GM12878 (cell line): ENCODE measurements around the gene TAAR8. TPM values are rescaled to one million over a fixed set of nuclear protein-coding genes. Genes with fewer than 3 reads are reported as not detected.

Source experiments
- ATAC-seq: fragments of 200-7000 bp; cut with Tn5 transposase; 3 replicates; pipeline ENCODE4 v1.9.1; 2020; ENCODE audit warnings: mild to moderate bottlenecking, moderate library complexity
- BruUV-seq: library from RNA; stranded (reverse); fragments of 400-500 nt; replicated peaks from 2 replicates; lab custom pipeline; 2021; lab: Mats Ljungman, UMichigan
- CTCF ChIA-PET: fragments of 300-600 bp; sonication (Branson Sonifier 250); formaldehyde crosslinking; extraction: SDS; loops from one replicate; lab custom pipeline; 2021; ENCODE audit warnings: inconsistent platforms; lab: Yijun Ruan, JAX
- POLR2A ChIA-PET: fragments of 350-600 bp; formaldehyde crosslinking; extraction: SDS; loops from one replicate; lab custom pipeline; 2021; ENCODE audit warnings: inconsistent platforms; lab: Charles Lee
- RAD21 ChIA-PET: fragments of 300-600 bp; sonication (Branson Sonifier 250); formaldehyde crosslinking; loops from one replicate; lab custom pipeline; 2023; ENCODE audit warnings: antibody characterized with exemption; ENCODE audit not compliant: unreplicated experiment; lab: Charles Lee
- SMC1A ChIA-PET: fragments of 300-600 bp; sonication (Branson Sonifier 250); formaldehyde crosslinking; loops from one replicate; lab custom pipeline; 2023; ENCODE audit not compliant: unreplicated experiment, uncharacterized antibody; lab: Charles Lee
- DNase-seq: peaks from one replicate; pipeline ENCODE4 v3.0.0-alpha.2; 2011; ENCODE audit warnings: low read depth, low spot score
- FAIRE-seq: peaks from 3 replicates; lab custom pipeline; 2011; peaks lifted over from hg19 to GRCh38; lab: Jason Lieb, UNC
- H2AFZ ChIP-seq: 2 replicates; pipeline ENCODE4 v1.6.0; 2011; ENCODE audit warnings: low read depth, low read length, control low read depth; ENCODE audit not compliant: control insufficient read depth
- H3K27ac ChIP-seq: 2 replicates; pipeline ENCODE4 v1.5.1; 2011; ENCODE audit warnings: control low read depth; ENCODE audit not compliant: control insufficient read depth, insufficient read depth
- H3K27me3 ChIP-seq, 2 experiments: replicated peaks in 1 of 2; 2 replicates each; pipeline versions ENCODE4 v1.6.0 to v1.6.1; 2011; ENCODE audit warnings: low read length in 1 of 2; ENCODE audit not compliant: control insufficient read depth in 2 of 2, insufficient read depth in 2 of 2
- H3K36me3 ChIP-seq, 2 experiments: 2 replicates each; pipeline ENCODE4 v1.5.1; 2011; ENCODE audit warnings: low read length in 1 of 2; ENCODE audit not compliant: control insufficient read depth in 2 of 2, insufficient read depth in 2 of 2
- H3K4me1 ChIP-seq: 2 replicates; pipeline ENCODE4 v1.6.1; 2011; ENCODE audit warnings: mild to moderate bottlenecking, low read length, moderate library complexity, mixed read lengths; ENCODE audit not compliant: control insufficient read depth, insufficient read depth
- H3K4me2 ChIP-seq: 2 replicates; pipeline ENCODE4 v1.6.0; 2011; ENCODE audit warnings: control low read depth; ENCODE audit not compliant: control insufficient read depth, insufficient read depth
- H3K4me3 ChIP-seq: fragments of 200-600 bp; sonication (generic); 2 replicates; pipeline ENCODE4 v1.5.1; 2016
- H3K79me2 ChIP-seq: 2 replicates; pipeline ENCODE4 v1.6.0; 2011; ENCODE audit warnings: low read length; ENCODE audit not compliant: control insufficient read depth, insufficient read depth
- H3K9ac ChIP-seq: 2 replicates; pipeline ENCODE4 v1.8.0; 2011; ENCODE audit warnings: low read length, control low read depth, mixed read lengths; ENCODE audit not compliant: control insufficient read depth, insufficient read depth
- H3K9me3 ChIP-seq: replicated peaks from 3 replicates; pipeline ENCODE4 v1.5.1; 2011; ENCODE audit warnings: mild to moderate bottlenecking, low read length; ENCODE audit not compliant: control insufficient read depth, insufficient read depth
- H4K20me1 ChIP-seq: 2 replicates; pipeline ENCODE4 v1.6.0; 2011; ENCODE audit not compliant: control insufficient read depth, insufficient read depth
- EP300 ChIP-seq, 2 experiments: fragments of 150-350 bp in 1 of 2; IDR thresholded peaks; 2 replicates each; pipeline ENCODE4 v1.6.1; 2011 to 2012; ENCODE audit warnings: low read depth in 2 of 2, low read length in 2 of 2, borderline replicate concordance in 1 of 2, improper control_type of control experiment in 1 of 2, inconsistent platforms in 1 of 2; ENCODE audit not compliant: control insufficient read depth in 1 of 2
- NR2C2 ChIP-seq: IDR thresholded peaks from 2 replicates; pipeline ENCODE4 v1.6.1; 2011; ENCODE audit warnings: borderline replicate concordance, low read depth; ENCODE audit not compliant: control insufficient read depth, insufficient read length
- PAX5 ChIP-seq: IDR thresholded peaks from 2 replicates; pipeline ENCODE4 v1.6.1; 2011; ENCODE audit warnings: low read depth, low read length, borderline replicate concordance
- PAX8 ChIP-seq: fragments of 450-650 bp; IDR thresholded peaks from 2 replicates; pipeline ENCODE4 v1.6.1; 2017; ENCODE audit warnings: mild to moderate bottlenecking, moderate library complexity
- POLR2AphosphoS2 ChIP-seq: IDR thresholded peaks from 2 replicates; pipeline ENCODE4 v1.6.1; 2011; ENCODE audit warnings: low read depth, mild to moderate bottlenecking, low read length, improper control_type of control experiment, moderate library complexity
- SPI1 ChIP-seq: IDR thresholded peaks from 2 replicates; pipeline ENCODE4 v1.6.1; 2011; ENCODE audit warnings: low read depth, mild to moderate bottlenecking, low read length, moderate library complexity, borderline replicate concordance; ENCODE audit not compliant: insufficient read depth
- ZNF24 ChIP-seq: fragments of 450-650 bp; IDR thresholded peaks from 2 replicates; pipeline ENCODE4 v1.6.1; 2017; ENCODE audit warnings: antibody characterized with exemption, mild to moderate bottlenecking
- ZNF622 ChIP-seq: fragments of 450-650 bp; IDR thresholded peaks from 2 replicates; pipeline ENCODE4 v1.6.1; 2017; ENCODE audit warnings: mild to moderate bottlenecking, inconsistent platforms
- WGBS: methylation state at CpG from one replicate; pipeline ENCODE4 v1.1.6; 2016; ENCODE audit warnings: low lambda C conversion rate; ENCODE audit not compliant: insufficient replicate concordance, insufficient coverage; ENCODE audit errors: missing lambda C conversion rate; 5-methylcytosine and 5-hydroxymethylcytosine counted together
- in situ Hi-C: fragments of 300-500 bp; cut with MboI; formaldehyde crosslinking; loops from 9 replicates; pipeline ENCODE4 v1.14.3; 2018; ENCODE audit warnings: mixed read lengths
- intact Hi-C: fragments of 100-400 bp; cut with micrococcal nuclease; formaldehyde crosslinking; loops from one replicate; pipeline ENCODE4 v1.14.2; 2022; ENCODE audit not compliant: unreplicated experiment
- polyA plus RNA-seq, 11 experiments: library from polyadenylated mRNA; depleted of rRNA in 4 of 11; unstranded in 6 of 11; stranded (reverse) in 5 of 11; fragments of >200 nt; fragmentation: Nextera tagmentation in 4 of 11; fragmentation: Illumina TruSeq in 1 of 11; extraction: Ambion mirVana in 4 of 11; extraction: Trizol in 1 of 11; gene quantifications; 1 replicate in 1 of 11; 2 replicates in 10 of 11; pipeline versions ENCODE4 v1.2.1 to v1.2.3, GENCODE V29; 2011 to 2016; ENCODE audit warnings: inconsistent platforms in 2 of 11, missing spikeins in 2 of 11, low read depth in 1 of 11
- total RNA-seq, 4 experiments: library from RNA; depleted of rRNA in 3 of 4; stranded (reverse); fragments of >200 nt in 3 of 4; fragmentation: Illumina TruSeq in 1 of 4; extraction: Trizol in 1 of 4; gene quantifications; 2 replicates each; pipeline versions ENCODE4 v1.2.1 to v1.2.3, GENCODE V29; 2013 to 2021
- TF ChIP-seq, protein P1 (sequence below): fragments of 450-650 bp; IDR thresholded peaks from 2 replicates; pipeline ENCODE4 v1.6.1; 2018; ENCODE audit warnings: mild to moderate bottlenecking, low read depth, moderate library complexity; ENCODE audit not compliant: partially characterized antibody
- TF ChIP-seq, protein P2 (sequence below): fragments of 450-650 bp; IDR thresholded peaks from 2 replicates; pipeline ENCODE4 v1.6.1; 2017; ENCODE audit warnings: mild to moderate bottlenecking, moderate library complexity

TAAR8 gene
- total and polyA plus RNA-seq, 10 of the 15 experiments (the other 5 are each of a cell fraction or from before 2014, with no cell fraction given): not detected

DNA sequence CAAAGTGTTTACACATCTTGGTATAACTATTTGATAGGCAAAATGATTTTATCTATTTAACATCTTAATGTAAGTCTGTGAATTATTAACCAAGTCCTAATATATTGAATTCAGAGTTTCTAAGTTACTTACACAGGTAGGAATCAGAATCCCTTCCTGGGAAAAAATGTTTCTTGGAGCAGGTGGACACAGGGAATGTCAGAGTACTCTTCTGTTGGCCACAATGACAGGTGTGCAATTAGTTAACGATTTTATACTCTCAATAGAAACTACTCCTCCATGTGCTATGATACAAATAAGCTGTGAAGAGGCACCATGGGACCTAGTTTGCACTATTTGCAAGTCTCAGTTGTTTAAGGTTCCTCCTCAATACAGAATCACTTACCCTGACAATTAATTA, 37.9 kb downstream of the TAAR8 start:
- Histone ChIP-seq H3K79me2 (no peaks in the 10 kb centered on the region), H3K4me3 (no peak overlapping the region)
- CTCF ChIA-PET: interaction anchor here (1.1 to 1.6 kb wide), 2 partner anchors 7 to 9 kb away, joined by 3 to 5 read pairs; no protein-coding TSS in a partner anchor
- TF ChIP-seq PAX8: no peak
- no peak for TF ChIP-seq POLR2AphosphoS2
- TF ChIP-seq EP300 (IDR thresholded peaks at IDR 0.05; ENCODE audit: borderline replicate concordance in 1 of 2, control insufficient read depth in 1 of 2, low read depth in 2 of 2, low read length in 2 of 2): no peak
- no peak for TF ChIP-seq PAX5
- TF ChIP-seq, all 136 proteins: peak for 0
- RAD21 ChIA-PET: no interaction called here
- H3K27ac ChIP-seq: no peak overlapping the region
- intact Hi-C loops: no loop called here
- FAIRE-seq (no peak), ATAC-seq (no peak), DNase-seq (no peak)
- no peaks in the 10 kb centered on the region for H3K9me3 ChIP-seq
- no peak overlapping the region for H3K9ac ChIP-seq
- no peaks in the 10 kb centered on the region for H4K20me1 ChIP-seq
- H3K4me2 ChIP-seq: no peak overlapping the region
- no peaks in the 10 kb centered on the region for H3K27me3 ChIP-seq
- SMC1A ChIA-PET: interaction anchor here (1.0 kb wide), 1 partner anchor 10 kb away, joined by 3 read pairs; no protein-coding TSS in a partner anchor
- WGBS: 0% methylated on average over 1 of the region's 1 CpG
- BruUV-seq: no TSS peak
- no peaks in the 10 kb centered on the region for H3K4me1 ChIP-seq
- POLR2A ChIA-PET: no interaction called here
- in situ Hi-C loops: no loop called here
- H3K36me3 ChIP-seq: no peaks in the 10 kb centered on the region
- H2AFZ ChIP-seq: no peak overlapping the region

DNA sequence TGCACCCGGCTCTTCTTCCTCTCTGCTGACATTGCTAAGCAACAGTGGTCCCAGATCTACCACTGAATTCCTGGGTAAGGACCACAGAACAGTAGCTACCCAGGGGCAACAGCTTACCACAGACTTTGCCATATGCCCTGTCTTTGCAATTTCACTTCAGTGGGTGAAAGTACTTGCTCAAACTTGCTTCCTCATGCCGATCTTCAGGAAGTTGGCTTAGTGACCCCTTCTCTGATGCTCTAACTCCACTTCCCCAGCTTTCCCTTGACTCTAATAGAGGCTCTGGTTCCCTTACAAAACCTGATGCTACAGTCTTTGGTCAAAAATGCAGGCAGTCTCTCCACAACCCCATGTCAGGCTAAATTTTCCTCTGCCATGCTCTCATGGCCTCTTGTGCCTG, 40.4 kb downstream of the TAAR8 start:
- Histone ChIP-seq H3K36me3 (no peaks in the 10 kb centered on the region), H3K79me2 (no peaks in the 10 kb centered on the region), H3K9me3 (no peaks in the 10 kb centered on the region), H4K20me1 (no peaks in the 10 kb centered on the region), H3K9ac (no peak overlapping the region), H3K27ac (no peak overlapping the region), H2AFZ (no peak overlapping the region), H3K4me3 (no peak overlapping the region), H3K4me2 (no peak overlapping the region), H3K4me1 (no peaks in the 10 kb centered on the region), H3K27me3 (no peaks in the 10 kb centered on the region)
- 8% methylated on average over 2 of the region's 2 CpGs for WGBS
- intact Hi-C loops: no loop called here
- CTCF ChIA-PET: no interaction called here
- RAD21 ChIA-PET: no interaction called here
- SMC1A ChIA-PET: no interaction called here
- BruUV-seq: no TSS peak
- no peak for DNase-seq
- in situ Hi-C loops: no loop called here
- ATAC-seq: no peak
- POLR2A ChIA-PET: no interaction called here
- FAIRE-seq: no peak
- TF ChIP-seq NR2C2 (no peak), ZNF622 (no peak), SPI1 (no peak), ZNF24 (no peak)
- TF ChIP-seq, protein P1, sequence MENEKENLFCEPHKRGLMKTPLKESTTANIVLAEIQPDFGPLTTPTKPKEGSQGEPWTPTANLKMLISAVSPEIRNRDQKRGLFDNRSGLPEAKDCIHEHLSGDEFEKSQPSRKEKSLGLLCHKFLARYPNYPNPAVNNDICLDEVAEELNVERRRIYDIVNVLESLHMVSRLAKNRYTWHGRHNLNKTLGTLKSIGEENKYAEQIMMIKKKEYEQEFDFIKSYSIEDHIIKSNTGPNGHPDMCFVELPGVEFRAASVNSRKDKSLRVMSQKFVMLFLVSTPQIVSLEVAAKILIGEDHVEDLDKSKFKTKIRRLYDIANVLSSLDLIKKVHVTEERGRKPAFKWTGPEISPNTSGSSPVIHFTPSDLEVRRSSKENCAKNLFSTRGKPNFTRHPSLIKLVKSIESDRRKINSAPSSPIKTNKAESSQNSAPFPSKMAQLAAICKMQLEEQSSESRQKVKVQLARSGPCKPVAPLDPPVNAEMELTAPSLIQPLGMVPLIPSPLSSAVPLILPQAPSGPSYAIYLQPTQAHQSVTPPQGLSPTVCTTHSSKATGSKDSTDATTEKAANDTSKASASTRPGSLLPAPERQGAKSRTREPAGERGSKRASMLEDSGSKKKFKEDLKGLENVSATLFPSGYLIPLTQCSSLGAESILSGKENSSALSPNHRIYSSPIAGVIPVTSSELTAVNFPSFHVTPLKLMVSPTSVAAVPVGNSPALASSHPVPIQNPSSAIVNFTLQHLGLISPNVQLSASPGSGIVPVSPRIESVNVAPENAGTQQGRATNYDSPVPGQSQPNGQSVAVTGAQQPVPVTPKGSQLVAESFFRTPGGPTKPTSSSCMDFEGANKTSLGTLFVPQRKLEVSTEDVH: no peak
- TF ChIP-seq, protein P2, sequence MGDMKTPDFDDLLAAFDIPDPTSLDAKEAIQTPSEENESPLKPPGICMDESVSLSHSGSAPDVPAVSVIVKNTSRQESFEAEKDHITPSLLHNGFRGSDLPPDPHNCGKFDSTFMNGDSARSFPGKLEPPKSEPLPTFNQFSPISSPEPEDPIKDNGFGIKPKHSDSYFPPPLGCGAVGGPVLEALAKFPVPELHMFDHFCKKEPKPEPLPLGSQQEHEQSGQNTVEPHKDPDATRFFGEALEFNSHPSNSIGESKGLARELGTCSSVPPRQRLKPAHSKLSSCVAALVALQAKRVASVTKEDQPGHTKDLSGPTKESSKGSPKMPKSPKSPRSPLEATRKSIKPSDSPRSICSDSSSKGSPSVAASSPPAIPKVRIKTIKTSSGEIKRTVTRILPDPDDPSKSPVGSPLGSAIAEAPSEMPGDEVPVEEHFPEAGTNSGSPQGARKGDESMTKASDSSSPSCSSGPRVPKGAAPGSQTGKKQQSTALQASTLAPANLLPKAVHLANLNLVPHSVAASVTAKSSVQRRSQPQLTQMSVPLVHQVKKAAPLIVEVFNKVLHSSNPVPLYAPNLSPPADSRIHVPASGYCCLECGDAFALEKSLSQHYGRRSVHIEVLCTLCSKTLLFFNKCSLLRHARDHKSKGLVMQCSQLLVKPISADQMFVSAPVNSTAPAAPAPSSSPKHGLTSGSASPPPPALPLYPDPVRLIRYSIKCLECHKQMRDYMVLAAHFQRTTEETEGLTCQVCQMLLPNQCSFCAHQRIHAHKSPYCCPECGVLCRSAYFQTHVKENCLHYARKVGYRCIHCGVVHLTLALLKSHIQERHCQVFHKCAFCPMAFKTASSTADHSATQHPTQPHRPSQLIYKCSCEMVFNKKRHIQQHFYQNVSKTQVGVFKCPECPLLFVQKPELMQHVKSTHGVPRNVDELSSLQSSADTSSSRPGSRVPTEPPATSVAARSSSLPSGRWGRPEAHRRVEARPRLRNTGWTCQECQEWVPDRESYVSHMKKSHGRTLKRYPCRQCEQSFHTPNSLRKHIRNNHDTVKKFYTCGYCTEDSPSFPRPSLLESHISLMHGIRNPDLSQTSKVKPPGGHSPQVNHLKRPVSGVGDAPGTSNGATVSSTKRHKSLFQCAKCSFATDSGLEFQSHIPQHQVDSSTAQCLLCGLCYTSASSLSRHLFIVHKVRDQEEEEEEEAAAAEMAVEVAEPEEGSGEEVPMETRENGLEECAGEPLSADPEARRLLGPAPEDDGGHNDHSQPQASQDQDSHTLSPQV: no peak
